ENCODE measurements around the gene COX5A. TPM values are rescaled to one million over a fixed set of nuclear protein-coding genes. Genes with fewer than 3 reads are reported as not detected.

The COX5A gene
- 100 to 1,000 TPM; 350 to 357 TPM for total RNA-seq

GRCh38 chr15:74937590-74938371 is at the start of gene COX5A:
COX5A (minus strand) TSS chr15:74938073; CDS start chr15:74938014, 59 bp downstream.
- POLR2A ChIA-PET = interaction anchor here (0.6 to 1.6 kb wide), 5 partner anchors 17 to 264 kb away, joined by 3 to 8 read pairs (median 5); partner anchors contain the start of genes C15orf39 and RPP25
- CTCF ChIA-PET = interaction anchor here (0.8 to 1.8 kb wide), 3 partner anchors 9 to 13 kb away, joined by 4 to 6 read pairs (median 5); no protein-coding TSS in a partner anchor

GRCh38 chr15:74983725-74984231 is 45.9 kb upstream of the COX5A start:
- ChIA-PET CTCF (interaction anchor here (1.1 to 2.5 kb wide), 2 partner anchors 24 to 86 kb away, joined by 3 to 8 read pairs; no protein-coding TSS in a partner anchor), POLR2A (no interaction called here)

GRCh38 chr15:74982183-74982582 is 44.3 kb upstream of the COX5A start:
- ChIA-PET CTCF (interaction anchor here (0.7 kb wide), 1 partner anchor 13 kb away, joined by 4 read pairs; the partner anchor contains the start of gene SCAMP5), POLR2A (interaction anchor here (0.6 kb wide), 1 partner anchor 41 kb away, joined by 5 read pairs; the partner anchor contains the start of gene PPCDC)

GRCh38 chr15:74978503-74978902 is 40.6 kb upstream of the COX5A start:
- POLR2A ChIA-PET = no interaction called here

GRCh38 chr15:74978077-74978476 is 40.2 kb upstream of the COX5A start:
- ChIA-PET POLR2A (no interaction called here), CTCF (no interaction called here)

More at GRCh38 chr15:74978503-74978902, 40.6 kb upstream of the COX5A start:
- CTCF ChIA-PET = no interaction called here

GRCh38 chr15:74977599-74977998 is 39.7 kb upstream of the COX5A start:
- CTCF ChIA-PET = no interaction called here
- POLR2A ChIA-PET = no interaction called here

- POLR2A ChIA-PET = no interaction called here
- CTCF ChIA-PET = interaction anchor here (1.3 kb wide), 2 partner anchors 12 to 208 kb away, joined by 3 read pairs; no protein-coding TSS in a partner anchor
Measured at GRCh38 chr15:74976159-74976558, 38.3 kb upstream of the COX5A start.

- POLR2A ChIA-PET = interaction anchor here (0.6 kb wide), 1 partner anchor 34 kb away, joined by 4 read pairs; no protein-coding TSS in a partner anchor
- CTCF ChIA-PET = interaction anchor here (1.4 kb wide), 1 partner anchor 17 kb away, joined by 3 read pairs; no protein-coding TSS in a partner anchor
Measured at GRCh38 chr15:74967670-74968069, 29.8 kb upstream of the COX5A start.

GRCh38 chr15:74964794-74965193 is 26.9 kb upstream of the COX5A start:
- CTCF ChIA-PET = no interaction called here

GRCh38 chr15:74963213-74963612 is 25.3 kb upstream of the COX5A start:
- CTCF ChIA-PET = no interaction called here

More at GRCh38 chr15:74964794-74965193, 26.9 kb upstream of the COX5A start:
- POLR2A ChIA-PET = interaction anchor here (0.5 kb wide), 1 partner anchor 46 kb away, joined by 3 read pairs; no protein-coding TSS in a partner anchor

GRCh38 chr15:74962671-74963070 is 24.8 kb upstream of the COX5A start:
- CTCF ChIA-PET = no interaction called here
- POLR2A ChIA-PET = no interaction called here

More at GRCh38 chr15:74963213-74963612, 25.3 kb upstream of the COX5A start:
- POLR2A ChIA-PET = no interaction called here

- POLR2A ChIA-PET = no interaction called here
- CTCF ChIA-PET = interaction anchor here (0.8 kb wide), 1 partner anchor 12 kb away, joined by 3 read pairs; no protein-coding TSS in a partner anchor
Measured at GRCh38 chr15:74962219-74962618, 24.3 kb upstream of the COX5A start.

- CTCF ChIA-PET = interaction anchor here (0.8 kb wide), 1 partner anchor 11 kb away, joined by 3 read pairs; no protein-coding TSS in a partner anchor
- POLR2A ChIA-PET = no interaction called here
Measured at GRCh38 chr15:74961616-74962015, 23.7 kb upstream of the COX5A start.

GRCh38 chr15:74960995-74961588 is 23.2 kb upstream of the COX5A start:
- CTCF ChIA-PET = interaction anchor here (0.8 to 2.2 kb wide), 2 partner anchors 11 to 23 kb away, joined by 3 to 8 read pairs; no protein-coding TSS in a partner anchor

GRCh38 chr15:74960286-74960685 is 22.4 kb upstream of the COX5A start:
- CTCF ChIA-PET = interaction anchor here (0.6 to 2.2 kb wide), 4 partner anchors 9 to 840 kb away, joined by 4 to 8 read pairs (median 6); no protein-coding TSS in a partner anchor
- POLR2A ChIA-PET = interaction anchor here (1.1 kb wide), 1 partner anchor 35 kb away, joined by 3 read pairs; the partner anchor contains the start of gene SCAMP5

More at GRCh38 chr15:74960995-74961588, 23.2 kb upstream of the COX5A start:
- POLR2A ChIA-PET = no interaction called here

GRCh38 chr15:74959586-74959939 is 21.7 kb upstream of the COX5A start:
- CTCF ChIA-PET = interaction anchor here (0.9 to 2.2 kb wide), 4 partner anchors 9 to 182 kb away, joined by 4 to 8 read pairs (median 6); no protein-coding TSS in a partner anchor
- POLR2A ChIA-PET = interaction anchor here (0.5 to 1.1 kb wide), 2 partner anchors 36 to 253 kb away, joined by 3 read pairs; partner anchors contain the start of gene SCAMP5

- ChIA-PET CTCF (interaction anchor here (0.6 to 2.2 kb wide), 5 partner anchors 8 to 182 kb away, joined by 3 to 8 read pairs (median 5); no protein-coding TSS in a partner anchor), POLR2A (interaction anchor here (0.5 to 1.1 kb wide), 2 partner anchors 36 to 84 kb away, joined by 3 read pairs; partner anchors contain the start of gene SCAMP5)
Measured at GRCh38 chr15:74958908-74959585, 21.2 kb upstream of the COX5A start.

GRCh38 chr15:74958320-74958907 is 20.5 kb upstream of the COX5A start:
- POLR2A ChIA-PET = interaction anchor here (0.5 kb wide), 1 partner anchor 72 kb away, joined by 3 read pairs; no protein-coding TSS in a partner anchor
- CTCF ChIA-PET = interaction anchor here (0.6 to 1.8 kb wide), 3 partner anchors 8 to 99 kb away, joined by 3 to 8 read pairs (median 5); no protein-coding TSS in a partner anchor

All from activated CD8-positive, alpha-beta memory T cell treated with anti-CD3 and anti-CD28 coated beads for 36 hours (primary cell).